Mesenchymal stem cell (in vitro differentiated cells and primary cell): Measurements from ENCODE around the gene EXOC1.
A peak's percentile ranks its signal among the peaks of the same experiment; 100 is the strongest.

Source experiments
- DNase-seq: peaks from one replicate; pipeline ENCODE4 v3.0.0-alpha.2; 2013
- H2AFZ ChIP-seq: one replicate; pipeline ENCODE4 v1.6.1; 2013; ENCODE audit warnings: low read depth, mild to moderate bottlenecking, control low read depth, inconsistent platforms, low read length, moderate library complexity
- H2AK5ac ChIP-seq: 2 replicates; pipeline ENCODE4 v1.6.1; 2013; ENCODE audit warnings: low read length, moderate library complexity, mild to moderate bottlenecking, inconsistent platforms; ENCODE audit not compliant: severe bottlenecking
- H2BK120ac ChIP-seq: one replicate; pipeline ENCODE4 v1.6.1; 2013; ENCODE audit warnings: low read depth, mild to moderate bottlenecking, inconsistent platforms, low read length, moderate library complexity
- H2BK12ac ChIP-seq, 2 experiments: one replicate each; pipeline ENCODE4 v1.6.1; 2013; ENCODE audit warnings: inconsistent platforms in 2 of 2, low read length in 2 of 2, mild to moderate bottlenecking in 2 of 2, moderate library complexity in 2 of 2, control low read depth in 1 of 2
- H2BK15ac ChIP-seq: one replicate; pipeline ENCODE4 v1.6.1; 2013; ENCODE audit warnings: mild to moderate bottlenecking, low read depth, inconsistent platforms; ENCODE audit not compliant: poor library complexity, severe bottlenecking
- H2BK5ac ChIP-seq: 2 replicates; pipeline ENCODE4 v1.6.1; 2013; ENCODE audit warnings: low read depth, mild to moderate bottlenecking, low read length, control low read depth, inconsistent platforms; ENCODE audit not compliant: poor library complexity, severe bottlenecking
- H3K14ac ChIP-seq, 2 experiments: one replicate each; pipeline ENCODE4 v1.6.1; 2013; ENCODE audit warnings: inconsistent platforms in 2 of 2, low read length in 2 of 2, control low read depth in 1 of 2, mild to moderate bottlenecking in 1 of 2, moderate library complexity in 1 of 2
- H3K18ac ChIP-seq, 2 experiments: one replicate each; pipeline ENCODE4 v1.6.1; 2013; ENCODE audit warnings: inconsistent platforms in 2 of 2, low read length in 2 of 2, control low read depth in 1 of 2, low read depth in 1 of 2, mild to moderate bottlenecking in 1 of 2
- H3K23ac ChIP-seq, 2 experiments: one replicate each; pipeline ENCODE4 v1.6.1; 2013; ENCODE audit warnings: inconsistent platforms in 2 of 2, low read length in 2 of 2, mild to moderate bottlenecking in 2 of 2, moderate library complexity in 2 of 2, control low read depth in 1 of 2
- H3K27ac ChIP-seq: 2 replicates; pipeline ENCODE4 v1.5.1; 2013; ENCODE audit warnings: mild to moderate bottlenecking, moderate library complexity, low read length, control low read depth, inconsistent platforms; ENCODE audit not compliant: poor library complexity, severe bottlenecking
- H3K27me3 ChIP-seq, 2 experiments: 2 replicates each; pipeline versions ENCODE4 v1.6.1 to v1.7.0; 2013; ENCODE audit warnings: low read length in 2 of 2, mild to moderate bottlenecking in 2 of 2, moderate library complexity in 2 of 2, control low read depth in 1 of 2, inconsistent platforms in 1 of 2; ENCODE audit not compliant: control insufficient read depth in 1 of 2, insufficient read depth in 1 of 2
- H3K36me3 ChIP-seq, 2 experiments: 2 replicates each; pipeline versions ENCODE4 v1.6.1 to v1.7.0; 2013; ENCODE audit warnings: low read length in 2 of 2, control low read depth in 1 of 2, inconsistent platforms in 1 of 2, low read depth in 1 of 2, mild to moderate bottlenecking in 1 of 2; ENCODE audit not compliant: insufficient read depth in 2 of 2, control insufficient read depth in 1 of 2
- H3K4ac ChIP-seq, 2 experiments: one replicate each; pipeline ENCODE4 v1.6.1; 2013; ENCODE audit warnings: inconsistent platforms in 2 of 2, low read length in 2 of 2, mild to moderate bottlenecking in 2 of 2, moderate library complexity in 2 of 2, control low read depth in 1 of 2, low read depth in 1 of 2
- H3K4me1 ChIP-seq: 2 replicates; pipeline ENCODE4 v1.6.1; 2013; ENCODE audit warnings: low read depth, low read length, control low read depth; ENCODE audit not compliant: control insufficient read depth, insufficient read depth
- H3K4me2 ChIP-seq: 2 replicates; pipeline ENCODE4 v1.6.1; 2013; ENCODE audit warnings: low read length, mild to moderate bottlenecking, inconsistent platforms; ENCODE audit not compliant: poor library complexity, severe bottlenecking
- H3K4me3 ChIP-seq, 2 experiments: 2 replicates each; pipeline versions ENCODE4 v1.5.1 to v1.7.0; 2013; ENCODE audit warnings: low read length in 2 of 2, mild to moderate bottlenecking in 2 of 2, control low read depth in 1 of 2, low read depth in 1 of 2; ENCODE audit not compliant: insufficient read depth in 1 of 2
- H3K79me1 ChIP-seq: replicated peaks from 2 replicates; pipeline ENCODE4 v1.6.1; 2013; ENCODE audit warnings: mild to moderate bottlenecking, control low read depth, low read length, inconsistent platforms; ENCODE audit not compliant: poor library complexity, severe bottlenecking
- H3K9ac ChIP-seq: 2 replicates; pipeline ENCODE4 v1.7.0; 2013; ENCODE audit warnings: mild to moderate bottlenecking, low read length, moderate library complexity
- H3K9me3 ChIP-seq: 2 replicates; pipeline ENCODE4 v1.7.0; 2013; ENCODE audit warnings: mild to moderate bottlenecking, low read length; ENCODE audit not compliant: control insufficient read depth
- H4K8ac ChIP-seq: one replicate; pipeline ENCODE4 v1.6.1; 2013; ENCODE audit warnings: inconsistent platforms, mild to moderate bottlenecking, low read length, moderate library complexity
- H4K91ac ChIP-seq: one replicate; pipeline ENCODE4 v1.6.1; 2013; ENCODE audit warnings: mild to moderate bottlenecking, low read length, inconsistent platforms
- WGBS: methylation state at CpG from one replicate; pipeline ENCODE4 v1.1.7; 2013; ENCODE audit warnings: mixed read lengths; 5-methylcytosine and 5-hydroxymethylcytosine counted together

The EXOC1 gene

DNA sequence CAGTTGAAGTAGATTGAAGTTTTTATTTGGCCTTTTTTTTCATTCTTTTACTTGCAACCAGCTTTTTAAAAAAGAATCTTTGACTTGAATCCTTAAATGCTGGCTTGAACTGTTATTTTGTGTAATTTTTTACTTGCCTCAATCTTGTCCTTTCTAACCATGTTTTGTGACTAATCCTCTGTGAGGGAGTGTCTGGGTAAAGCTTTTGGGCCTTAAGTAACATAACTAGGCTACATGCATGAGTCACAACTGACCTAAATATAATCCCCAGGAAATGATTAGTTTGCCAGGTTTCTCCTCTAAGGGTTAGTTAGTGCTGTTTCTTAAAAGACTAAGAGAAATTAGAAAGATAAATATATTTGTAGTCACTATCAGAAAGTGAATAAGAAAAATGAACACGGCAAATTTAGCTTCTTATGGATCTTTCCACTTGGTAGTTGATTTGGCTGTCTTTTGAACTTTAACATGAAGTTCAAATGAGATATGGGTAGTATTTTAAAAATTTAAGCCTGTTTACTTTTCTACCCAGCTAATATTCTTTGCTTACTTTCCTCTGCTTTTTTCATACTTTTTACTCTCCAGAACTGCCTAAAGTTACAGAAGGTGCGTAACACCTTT lies 13.0 kb downstream of the EXOC1 start:
- Histone ChIP-seq H2BK15ac (no peak overlapping the region), H2BK120ac (no peak overlapping the region), H3K18ac (no peak overlapping the region), H3K4me2 (no peak overlapping the region), H2BK12ac (no peak overlapping the region), H3K27ac (peak overlapping the region; percentile 64), H2BK5ac (no peak overlapping the region), H2AFZ (no peak overlapping the region), H3K79me1 (peaks cover 9% of the 10 kb centered on the region), H3K9ac (peak overlapping the region; percentile 84), H3K4me3 (peak overlapping the region in 1 of 2 experiments; percentile 50), H3K23ac (no peak overlapping the region), H3K14ac (no peak overlapping the region), H3K36me3 (peaks cover 7 to 64% of the 10 kb centered on the region in 2 experiments), H3K9me3 (no peaks in the 10 kb centered on the region), H3K4me1 (peaks cover 5% of the 10 kb centered on the region), H3K4ac (no peak overlapping the region), H4K8ac (no peak overlapping the region), H2AK5ac (no peak overlapping the region), H4K91ac (no peak overlapping the region), H3K27me3 (no peaks in the 10 kb centered on the region)
- WGBS: no CpG with 5 or more reads among the region's 2 CpGs
- DNase-seq: peak; percentile 94

DNA sequence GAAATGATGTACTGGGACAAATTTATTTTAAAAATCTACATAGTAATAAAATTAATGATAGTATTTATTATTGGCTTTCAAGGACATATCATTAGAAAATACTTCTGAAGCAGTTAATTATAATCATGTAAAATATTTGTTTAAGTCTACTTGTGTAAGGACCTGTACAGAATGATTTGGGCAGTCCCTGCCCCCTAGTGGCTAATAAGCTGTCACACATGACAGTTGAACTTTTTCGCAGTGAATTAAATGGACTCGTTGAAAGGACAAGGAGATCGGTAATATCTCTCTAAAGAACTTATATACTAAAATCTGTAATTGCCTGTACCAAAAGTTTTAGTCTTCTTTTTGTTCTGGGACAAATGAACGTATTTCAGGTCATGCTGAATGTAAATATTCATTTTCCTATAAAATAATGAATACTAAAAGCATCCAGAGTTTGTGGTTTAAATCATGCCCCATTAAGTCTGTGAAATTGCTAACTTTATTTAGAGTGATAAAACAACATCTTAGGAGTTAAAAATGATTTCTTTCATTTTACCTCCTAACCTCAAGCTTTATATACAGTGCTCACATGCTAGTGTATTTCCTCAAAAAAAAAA lies 13.6 kb downstream of the EXOC1 start:
- no peak overlapping the region for H2BK12ac ChIP-seq
- peaks cover 9% of the 10 kb centered on the region for H3K79me1 ChIP-seq
- no peaks in the 10 kb centered on the region for H3K27me3 ChIP-seq
- no peak overlapping the region for H2AK5ac ChIP-seq
- no peak overlapping the region for H2AFZ ChIP-seq
- peaks cover 7 to 68% of the 10 kb centered on the region in 2 experiments for H3K36me3 ChIP-seq
- peak overlapping the region; percentile 84 for H3K9ac ChIP-seq
- no peak overlapping the region for H2BK120ac ChIP-seq
- no peak overlapping the region for H2BK15ac ChIP-seq
- H3K23ac ChIP-seq: no peak overlapping the region
- peak; percentile 84 for DNase-seq
- H3K14ac ChIP-seq: no peak overlapping the region
- H3K4ac ChIP-seq: no peak overlapping the region
- WGBS: no CpG with 5 or more reads among the region's 4 CpGs
- peaks cover 5% of the 10 kb centered on the region for H3K4me1 ChIP-seq
- no peak overlapping the region for H3K4me2 ChIP-seq
- no peaks in the 10 kb centered on the region for H3K9me3 ChIP-seq
- H2BK5ac ChIP-seq: no peak overlapping the region
- peak overlapping the region in 1 of 2 experiments; percentile 50 for H3K4me3 ChIP-seq
- H4K8ac ChIP-seq: no peak overlapping the region
- H3K27ac ChIP-seq: no peak overlapping the region
- no peak overlapping the region for H4K91ac ChIP-seq
- no peak overlapping the region for H3K18ac ChIP-seq

DNA sequence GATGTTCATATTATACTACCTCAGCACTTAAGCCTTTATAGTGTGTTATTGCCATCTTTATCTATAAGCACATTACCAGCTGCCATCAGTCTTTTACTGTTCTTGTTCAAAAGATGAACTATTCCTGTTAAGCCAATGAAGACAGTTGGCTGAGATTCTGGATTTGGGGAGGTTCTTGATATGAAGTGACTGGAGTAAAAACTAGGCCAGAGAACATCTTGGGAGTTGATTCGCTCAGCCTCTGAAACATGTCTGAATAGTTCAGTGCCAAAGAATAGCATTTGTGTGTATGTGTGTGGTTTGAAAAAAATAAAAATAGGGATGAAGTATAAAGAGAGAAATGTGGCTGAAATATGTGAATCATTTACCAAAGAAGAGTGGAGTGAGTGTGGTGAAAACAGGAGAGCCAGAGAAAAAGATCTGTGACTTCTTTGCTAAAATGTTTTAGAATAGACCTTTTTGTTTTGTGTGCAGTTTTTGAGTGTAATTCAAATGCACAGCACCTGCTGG lies 15.2 kb downstream of the EXOC1 start:
- Histone ChIP-seq H2BK5ac (no peak overlapping the region), H3K27ac (peak overlapping the region; percentile 32), H3K4me2 (no peak overlapping the region), H3K4me3 (no peak overlapping the region), H4K91ac (no peak overlapping the region), H3K23ac (no peak overlapping the region), H3K4me1 (peaks cover 5% of the 10 kb centered on the region), H3K4ac (no peak overlapping the region), H2AFZ (no peak overlapping the region), H2BK15ac (no peak overlapping the region), H4K8ac (no peak overlapping the region), H3K9ac (peak overlapping the region; percentile 22), H3K18ac (no peak overlapping the region), H2AK5ac (no peak overlapping the region), H3K36me3 (peaks cover 3 to 67% of the 10 kb centered on the region in 2 experiments), H2BK120ac (no peak overlapping the region), H3K14ac (no peak overlapping the region), H3K9me3 (no peaks in the 10 kb centered on the region), H3K79me1 (peaks cover 8% of the 10 kb centered on the region), H3K27me3 (no peaks in the 10 kb centered on the region), H2BK12ac (no peak overlapping the region)
- no peak for DNase-seq
- 100% methylated on average over 1 of the region's 1 CpG for WGBS

DNA sequence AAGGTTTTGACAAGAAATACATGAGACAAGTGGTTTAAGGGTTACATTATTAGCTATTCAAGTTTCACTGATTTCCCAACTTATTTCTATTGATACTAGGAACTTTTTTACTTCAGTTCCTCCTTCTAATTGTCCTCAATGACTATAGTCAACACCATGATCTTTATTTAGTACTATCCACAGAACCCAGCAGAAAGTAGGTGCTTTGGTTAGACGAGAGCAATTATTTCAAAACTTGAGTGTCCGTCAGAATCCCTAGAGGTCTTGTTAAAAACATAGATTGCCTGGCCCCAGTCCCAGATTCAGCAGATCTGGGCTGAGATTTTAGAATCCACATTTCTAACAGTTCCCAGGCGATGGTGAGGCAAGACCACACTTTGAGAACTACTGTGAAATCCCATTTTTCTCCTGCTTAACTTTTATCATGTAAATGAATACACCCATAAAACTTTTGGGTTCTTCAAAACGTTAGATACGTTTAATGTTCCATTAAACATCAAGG lies 17.9 kb downstream of the EXOC1 start:
- no peak overlapping the region for H3K4me2 ChIP-seq
- H3K4me1 ChIP-seq: peaks cover 3% of the 10 kb centered on the region
- H2AFZ ChIP-seq: no peak overlapping the region
- H4K91ac ChIP-seq: no peak overlapping the region
- H3K9ac ChIP-seq: no peak overlapping the region
- no peak overlapping the region for H3K4me3 ChIP-seq
- DNase-seq: no peak
- H3K4ac ChIP-seq: no peak overlapping the region
- no peak overlapping the region for H2BK120ac ChIP-seq
- H2BK15ac ChIP-seq: no peak overlapping the region
- no peak overlapping the region for H2AK5ac ChIP-seq
- no peak overlapping the region for H3K27ac ChIP-seq
- peaks cover 3 to 79% of the 10 kb centered on the region in 2 experiments for H3K36me3 ChIP-seq
- H4K8ac ChIP-seq: no peak overlapping the region
- 92% methylated on average over 5 of the region's 5 CpGs for WGBS
- no peak overlapping the region for H3K18ac ChIP-seq
- H2BK12ac ChIP-seq: no peak overlapping the region
- H3K27me3 ChIP-seq: no peaks in the 10 kb centered on the region
- H3K79me1 ChIP-seq: peaks cover 8% of the 10 kb centered on the region
- H2BK5ac ChIP-seq: no peak overlapping the region
- H3K9me3 ChIP-seq: no peaks in the 10 kb centered on the region
- H3K23ac ChIP-seq: no peak overlapping the region
- no peak overlapping the region for H3K14ac ChIP-seq
